Measurements from ENCODE around the gene SUSD4. TPM values are rescaled to one million over a fixed set of nuclear protein-coding genes. Genes with fewer than 3 reads are reported as not detected.

Gene SUSD4
- total RNA-seq, 1 experiment from 2014 or later: 31.4 TPM

- Mint-ChIP-seq H3K4me3 (ENCODE audit: unreplicated experiment) (no peak overlapping the region), H3K27ac (ENCODE audit: unreplicated experiment) (no peak overlapping the region), H3K9me3 (ENCODE audit: unreplicated experiment) (no peaks in the 10 kb centered on the region), H3K27me3 (ENCODE audit: insufficient read depth, unreplicated experiment) (no peaks in the 10 kb centered on the region), H3K4me1 (ENCODE audit: low read depth, unreplicated experiment) (no peaks in the 10 kb centered on the region), H3K36me3 (ENCODE audit: insufficient read depth, unreplicated experiment) (no peaks in the 10 kb centered on the region)
- CTCF ChIA-PET: no interaction called here
- no peak for DNase-seq
- Histone ChIP-seq H3K36me3 (ENCODE audit: control insufficient read depth, insufficient read depth, low read length) (no peaks in the 10 kb centered on the region), H3K27me3 (replicated peaks; ENCODE audit: control insufficient read depth, insufficient read depth, low read length) (no peaks in the 10 kb centered on the region), H3K9me3 (no peaks in the 10 kb centered on the region), H3K4me3 (ENCODE audit: low read depth, low read length) (no peak overlapping the region), H3K4me1 (no peaks in the 10 kb centered on the region)
- BruUV-seq (replicated peaks): no TSS peak
- TF ChIP-seq CTCF (IDR thresholded peaks at IDR 0.05; ENCODE audit: insufficient read depth in 1 of 2, low read depth in 1 of 2, low read length in 1 of 2, severe bottlenecking in 1 of 2, unreplicated experiment in 1 of 2): no peak
- POLR2A ChIA-PET: no interaction called here
- intact Hi-C loops (cut with micrococcal nuclease; ENCODE audit: unreplicated experiment): no loop called here
Measured at GRCh38 chr1:223322868-223323267, 41.1 kb downstream of the SUSD4 start.

DNA sequence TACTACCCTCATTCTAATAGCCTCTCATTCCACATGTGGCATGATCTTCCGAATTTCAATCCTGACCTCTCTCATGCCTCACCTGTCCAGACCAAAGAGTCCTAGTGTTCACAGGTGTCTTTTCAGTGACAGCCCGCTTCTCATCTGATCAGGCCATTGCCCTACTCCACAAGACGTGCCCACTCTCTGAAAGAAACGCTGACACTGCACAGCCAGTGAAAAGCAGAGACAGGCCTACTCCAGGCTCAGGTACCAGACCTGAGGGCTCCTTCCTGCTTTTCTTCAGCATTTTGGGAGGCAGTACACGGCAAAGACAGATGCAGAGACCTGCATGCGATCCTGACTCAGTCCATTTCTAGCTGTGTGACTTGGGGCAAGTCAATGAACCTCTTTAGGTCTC lies 43.0 kb downstream of the SUSD4 start:
- Mint-ChIP-seq H3K27ac (ENCODE audit: unreplicated experiment) (no peak overlapping the region), H3K9me3 (ENCODE audit: unreplicated experiment) (no peaks in the 10 kb centered on the region), H3K27me3 (ENCODE audit: insufficient read depth, unreplicated experiment) (no peaks in the 10 kb centered on the region), H3K4me3 (ENCODE audit: unreplicated experiment) (no peak overlapping the region), H3K36me3 (ENCODE audit: insufficient read depth, unreplicated experiment) (no peaks in the 10 kb centered on the region), H3K4me1 (ENCODE audit: low read depth, unreplicated experiment) (no peaks in the 10 kb centered on the region)
- Histone ChIP-seq H3K9me3 (no peaks in the 10 kb centered on the region), H3K36me3 (ENCODE audit: control insufficient read depth, insufficient read depth, low read length) (no peaks in the 10 kb centered on the region), H3K27me3 (replicated peaks; ENCODE audit: control insufficient read depth, insufficient read depth, low read length) (no peaks in the 10 kb centered on the region), H3K4me3 (ENCODE audit: low read depth, low read length) (no peak overlapping the region), H3K4me1 (no peaks in the 10 kb centered on the region)
- no peak for DNase-seq
- POLR2A ChIA-PET: no interaction called here
- TF ChIP-seq CTCF (IDR thresholded peaks at IDR 0.05; ENCODE audit: insufficient read depth in 1 of 2, low read depth in 1 of 2, low read length in 1 of 2, severe bottlenecking in 1 of 2, unreplicated experiment in 1 of 2): no peak
- CTCF ChIA-PET: interaction anchor here (1.0 kb wide), 1 partner anchor 146 kb away, joined by 3 read pairs; no protein-coding TSS in a partner anchor
- BruUV-seq (replicated peaks): no TSS peak
- intact Hi-C loops (cut with micrococcal nuclease; ENCODE audit: unreplicated experiment): no loop called here

GRCh38 chr1:223319905-223320580 lies 43.9 kb downstream of the SUSD4 start:
- POLR2A ChIA-PET: no interaction called here
- CTCF ChIA-PET: interaction anchor here (1.0 kb wide), 1 partner anchor 145 kb away, joined by 3 read pairs; no protein-coding TSS in a partner anchor
- Mint-ChIP-seq H3K27me3 (ENCODE audit: insufficient read depth, unreplicated experiment) (no peaks in the 10 kb centered on the region), H3K36me3 (ENCODE audit: insufficient read depth, unreplicated experiment) (no peaks in the 10 kb centered on the region), H3K27ac (ENCODE audit: unreplicated experiment) (no peak overlapping the region), H3K4me1 (ENCODE audit: low read depth, unreplicated experiment) (no peaks in the 10 kb centered on the region), H3K9me3 (ENCODE audit: unreplicated experiment) (no peaks in the 10 kb centered on the region), H3K4me3 (ENCODE audit: unreplicated experiment) (no peak overlapping the region)
- Histone ChIP-seq H3K4me3 (ENCODE audit: low read depth, low read length) (no peak overlapping the region), H3K36me3 (ENCODE audit: control insufficient read depth, insufficient read depth, low read length) (no peaks in the 10 kb centered on the region), H3K4me1 (no peaks in the 10 kb centered on the region), H3K9me3 (no peaks in the 10 kb centered on the region), H3K27me3 (replicated peaks; ENCODE audit: control insufficient read depth, insufficient read depth, low read length) (no peaks in the 10 kb centered on the region)
- BruUV-seq (replicated peaks): no TSS peak
- no peak for TF ChIP-seq CTCF (IDR thresholded peaks at IDR 0.05; ENCODE audit: insufficient read depth in 1 of 2, low read depth in 1 of 2, low read length in 1 of 2, severe bottlenecking in 1 of 2, unreplicated experiment in 1 of 2)
- DNase-seq: no peak
- intact Hi-C loops (cut with micrococcal nuclease; ENCODE audit: unreplicated experiment): no loop called here

Data from Caco-2 (cell line).